Measurements from ENCODE around the gene MMP25.
A peak's percentile ranks its signal among the peaks of the same experiment; 100 is the strongest.

The MMP25 gene

GRCh38 chr16:3022684-3023414 lies 23.5 kb upstream of the MMP25 start:
- TF ChIP-seq, protein P1, sequence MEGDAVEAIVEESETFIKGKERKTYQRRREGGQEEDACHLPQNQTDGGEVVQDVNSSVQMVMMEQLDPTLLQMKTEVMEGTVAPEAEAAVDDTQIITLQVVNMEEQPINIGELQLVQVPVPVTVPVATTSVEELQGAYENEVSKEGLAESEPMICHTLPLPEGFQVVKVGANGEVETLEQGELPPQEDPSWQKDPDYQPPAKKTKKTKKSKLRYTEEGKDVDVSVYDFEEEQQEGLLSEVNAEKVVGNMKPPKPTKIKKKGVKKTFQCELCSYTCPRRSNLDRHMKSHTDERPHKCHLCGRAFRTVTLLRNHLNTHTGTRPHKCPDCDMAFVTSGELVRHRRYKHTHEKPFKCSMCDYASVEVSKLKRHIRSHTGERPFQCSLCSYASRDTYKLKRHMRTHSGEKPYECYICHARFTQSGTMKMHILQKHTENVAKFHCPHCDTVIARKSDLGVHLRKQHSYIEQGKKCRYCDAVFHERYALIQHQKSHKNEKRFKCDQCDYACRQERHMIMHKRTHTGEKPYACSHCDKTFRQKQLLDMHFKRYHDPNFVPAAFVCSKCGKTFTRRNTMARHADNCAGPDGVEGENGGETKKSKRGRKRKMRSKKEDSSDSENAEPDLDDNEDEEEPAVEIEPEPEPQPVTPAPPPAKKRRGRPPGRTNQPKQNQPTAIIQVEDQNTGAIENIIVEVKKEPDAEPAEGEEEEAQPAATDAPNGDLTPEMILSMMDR (IDR thresholded peaks at IDR 0.05; ENCODE audit: low read depth, low read length) = no peak
- Histone ChIP-seq H3K27ac (peak overlapping the region; percentile 96), H3K27me3 (ENCODE audit: insufficient read depth, low read depth, severe bottlenecking) (no peaks in the 10 kb centered on the region), H3K4me3 (ENCODE audit: low read depth, low read length) (peak overlapping the region; percentile 69; the same call in 1 of the 2 replicates), H3K36me3 (peaks cover 37% of the 10 kb centered on the region), H3K9me3 (ENCODE audit: severe bottlenecking) (no peaks in the 10 kb centered on the region)
- no peak for DNase-seq

- H3K27ac ChIP-seq = peak overlapping the region; percentile 96
- H3K27me3 ChIP-seq (ENCODE audit: insufficient read depth, low read depth, severe bottlenecking) = no peaks in the 10 kb centered on the region
- no peaks in the 10 kb centered on the region for H3K9me3 ChIP-seq (ENCODE audit: severe bottlenecking)
- H3K36me3 ChIP-seq = peaks cover 37% of the 10 kb centered on the region
- H3K4me3 ChIP-seq (ENCODE audit: low read depth, low read length) = peak overlapping the region; percentile 69
- TF ChIP-seq, protein P1 (IDR thresholded peaks at IDR 0.05; ENCODE audit: low read depth, low read length) = no peak
- DNase-seq = no peak
Measured at GRCh38 chr16:3023415-3023668, 23.0 kb upstream of the MMP25 start.

DNA sequence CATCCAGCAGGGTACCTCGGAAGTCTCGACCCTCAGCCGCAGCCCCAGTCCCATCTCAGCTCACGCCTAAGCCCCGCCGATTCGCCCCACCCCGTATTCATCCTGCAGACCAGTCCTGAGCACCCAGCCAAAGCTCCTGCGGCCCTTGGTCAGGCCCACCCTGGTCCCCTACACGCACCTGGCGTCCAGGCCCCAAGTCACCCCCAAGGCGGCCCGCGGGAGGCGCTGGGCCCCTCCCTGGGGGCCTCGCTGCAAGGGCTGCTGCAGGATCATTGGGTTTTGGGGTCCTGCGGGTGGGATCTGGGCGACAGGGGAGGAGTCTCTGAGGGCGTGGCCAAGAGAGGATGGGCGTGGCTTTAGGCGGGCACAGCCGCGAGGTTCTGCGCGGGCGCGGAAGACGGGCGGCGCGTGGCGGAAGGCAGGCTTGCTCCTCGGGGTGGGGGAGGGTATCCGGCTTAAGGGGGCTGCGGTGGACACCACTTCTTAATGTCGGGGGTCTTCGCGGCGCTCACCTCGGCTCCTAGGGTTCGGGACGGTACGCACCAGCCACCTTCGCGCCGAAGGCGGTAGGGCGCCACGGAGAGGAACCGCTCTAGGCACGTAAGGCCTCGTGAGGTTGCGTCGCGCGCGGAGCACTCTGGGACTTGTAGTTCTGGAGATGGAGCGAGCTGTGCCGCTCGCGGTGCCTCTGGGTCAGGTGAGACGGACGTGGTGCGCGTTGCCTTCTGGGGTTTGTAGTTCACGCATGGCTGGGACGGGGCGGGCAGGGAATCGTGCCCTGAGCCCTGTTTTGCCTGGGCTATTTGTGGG lies 22.5 kb upstream of the MMP25 start, which contains the start of the genes HCFC1R1 and THOC6:
Gene HCFC1R1 (minus strand): TSS at position 274 of the 810 bp plus-strand sequence. CDS start 1 bp downstream, at position 273.
Gene THOC6 (plus strand): TSS at position 367 of the 810 bp plus-strand sequence. CDS start 292 bp downstream, at position 659.
- Histone ChIP-seq H3K9me3 (ENCODE audit: severe bottlenecking) (peaks cover 1% of the 10 kb centered on the region), H3K27ac (peak within 1 kb of the TSS; percentile 96), H3K27me3 (ENCODE audit: insufficient read depth, low read depth, severe bottlenecking) (peaks cover 3% of the 10 kb centered on the region), H3K36me3 (peaks cover 37% of the 10 kb centered on the region), H3K4me3 (ENCODE audit: low read depth, low read length) (peak within 1 kb of the TSS; percentile 69)
- DNase-seq = peak; percentile 97
- TF ChIP-seq, protein P1 (IDR thresholded peaks at IDR 0.05; ENCODE audit: low read depth, low read length) = no peak

GRCh38 chr16:3025032-3026002 lies 21.0 kb upstream of the MMP25 start:
- Histone ChIP-seq H3K4me3 (ENCODE audit: low read depth, low read length) (no peak overlapping the region), H3K9me3 (ENCODE audit: severe bottlenecking) (peaks cover 2% of the 10 kb centered on the region), H3K27ac (no peak overlapping the region), H3K27me3 (ENCODE audit: insufficient read depth, low read depth, severe bottlenecking) (peaks cover 18% of the 10 kb centered on the region), H3K36me3 (peaks cover 37% of the 10 kb centered on the region)
- no peak for DNase-seq
- TF ChIP-seq, protein P1 (IDR thresholded peaks at IDR 0.05; ENCODE audit: low read depth, low read length) = no peak

DNA sequence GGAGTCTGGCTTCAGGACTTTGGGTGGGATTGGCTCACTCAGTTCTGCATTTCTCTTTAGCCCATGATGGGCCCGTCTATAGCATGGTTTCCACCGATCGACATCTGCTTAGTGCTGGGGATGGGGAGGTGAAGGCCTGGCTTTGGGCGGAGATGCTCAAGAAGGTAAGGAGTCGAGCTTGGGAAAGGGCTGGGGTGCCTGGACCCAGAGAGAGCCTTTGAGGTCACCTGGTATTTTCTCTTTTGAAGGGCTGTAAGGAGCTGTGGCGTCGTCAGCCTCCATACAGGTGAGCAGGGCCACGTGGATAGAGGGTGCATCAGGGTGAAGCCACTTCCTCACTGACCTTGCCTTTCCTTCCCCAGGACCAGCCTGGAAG lies 20.4 kb upstream of the MMP25 start:
- DNase-seq = no peak

More for the DNA sequence above, 20.4 kb upstream of the MMP25 start:
- peaks cover 37% of the 10 kb centered on the region for H3K36me3 ChIP-seq
- no peak overlapping the region for H3K4me3 ChIP-seq (ENCODE audit: low read depth, low read length)
- H3K9me3 ChIP-seq (ENCODE audit: severe bottlenecking) = peaks cover 2% of the 10 kb centered on the region
- TF ChIP-seq, protein P1 (IDR thresholded peaks at IDR 0.05; ENCODE audit: low read depth, low read length) = no peak
- H3K27me3 ChIP-seq (ENCODE audit: insufficient read depth, low read depth, severe bottlenecking) = peaks cover 24% of the 10 kb centered on the region
- no peak overlapping the region for H3K27ac ChIP-seq
